Measurements from ENCODE around the gene ICAM2.

Gene ICAM2

DNA sequence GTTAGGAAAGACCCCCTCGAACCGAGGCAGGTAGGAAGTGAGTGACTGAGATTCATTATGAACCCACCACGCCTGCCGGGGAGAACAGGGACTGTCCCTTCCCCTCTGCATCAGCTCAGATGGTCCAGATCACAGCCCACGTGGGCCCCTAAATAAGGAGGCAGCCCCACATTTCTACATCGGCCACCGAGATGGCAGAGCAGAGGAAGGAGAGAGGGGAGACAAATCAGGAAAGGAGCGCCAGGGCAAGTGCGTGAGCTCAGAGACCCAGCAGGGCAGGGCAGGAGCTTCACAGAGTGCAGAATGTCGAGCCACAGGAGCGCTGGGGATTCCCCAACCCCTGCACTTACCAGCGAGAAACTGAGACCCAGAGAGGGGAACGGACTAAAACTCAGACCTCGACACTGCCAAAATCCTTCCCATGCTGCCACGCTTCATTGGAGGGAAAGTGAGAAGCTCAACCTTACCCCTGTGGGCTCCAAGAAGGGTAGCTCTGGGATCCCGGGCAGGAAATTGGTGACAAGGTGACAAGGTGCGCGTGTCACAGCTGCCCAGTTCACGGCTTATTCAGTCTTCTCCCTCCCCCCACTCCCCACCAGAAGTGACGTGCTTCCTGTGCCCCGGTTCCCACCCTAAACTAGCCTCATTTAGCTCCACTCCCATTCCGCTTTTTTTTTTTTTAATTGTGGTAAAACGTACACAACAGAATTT is at the start of gene ICAM2:
TSS of gene ICAM2 (minus strand) at position 578 of the 711 bp plus-strand sequence. CDS start 13,942 bp downstream, outside the sequence.
- FAIRE-seq: no peak

DNA sequence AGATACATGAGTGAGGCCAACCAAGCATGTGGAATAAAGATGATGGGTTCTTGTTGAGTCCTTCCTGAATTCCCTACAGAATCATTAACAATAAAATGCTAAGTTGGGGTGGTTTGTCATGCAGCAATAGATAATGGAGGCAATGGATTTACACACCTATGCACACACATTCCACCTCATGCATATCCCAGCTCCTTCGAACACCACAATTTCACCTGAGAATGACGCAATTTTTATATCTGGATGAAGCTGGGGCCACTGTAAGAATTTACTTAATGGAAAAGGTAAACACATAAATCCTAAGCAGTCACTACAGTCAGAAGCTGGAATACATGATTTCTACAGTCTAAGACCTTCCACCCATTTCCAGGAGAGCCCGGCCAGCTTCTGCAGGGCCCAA is 49.8 kb upstream of the ICAM2 start:
- no peak for FAIRE-seq

DNA sequence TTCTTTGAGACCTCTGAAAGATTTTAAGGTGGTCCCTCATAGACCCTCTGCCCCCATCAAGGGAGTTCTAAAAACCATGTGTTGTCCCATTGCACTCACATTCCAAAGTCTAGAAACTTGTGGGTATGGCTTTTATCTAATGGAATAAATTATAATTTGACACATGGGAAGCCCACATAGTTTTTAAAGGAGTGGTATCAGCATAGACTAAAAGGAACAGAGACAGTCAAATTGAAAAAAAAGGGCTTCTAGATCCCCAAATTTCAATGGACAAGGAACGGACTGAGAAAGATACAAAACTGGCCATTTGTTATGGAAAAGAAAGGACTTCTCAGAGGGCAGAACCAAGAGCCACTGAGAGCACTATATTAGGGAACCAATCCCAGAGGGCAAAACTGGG is 48.7 kb upstream of the ICAM2 start:
- FAIRE-seq: no peak

DNA sequence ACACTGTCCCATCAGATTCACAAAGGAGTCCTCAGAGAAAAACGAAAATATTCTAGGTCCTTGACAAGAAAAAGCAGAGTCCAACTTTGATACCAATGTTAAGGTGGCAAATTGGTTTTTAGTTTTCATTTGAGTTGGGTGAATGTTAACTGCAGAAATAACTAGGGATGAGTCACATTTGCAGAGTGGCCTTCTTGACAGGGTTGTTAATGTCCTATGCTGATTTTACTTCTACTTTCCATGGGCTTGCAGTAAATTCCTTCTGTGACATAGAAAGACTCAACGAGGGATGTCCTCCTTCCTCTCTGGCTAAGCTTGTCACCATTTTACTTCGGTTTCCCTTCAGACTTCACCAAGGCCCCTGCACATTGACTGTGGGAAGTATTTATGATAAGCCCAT is 47.2 kb upstream of the ICAM2 start:
- FAIRE-seq: no peak

DNA sequence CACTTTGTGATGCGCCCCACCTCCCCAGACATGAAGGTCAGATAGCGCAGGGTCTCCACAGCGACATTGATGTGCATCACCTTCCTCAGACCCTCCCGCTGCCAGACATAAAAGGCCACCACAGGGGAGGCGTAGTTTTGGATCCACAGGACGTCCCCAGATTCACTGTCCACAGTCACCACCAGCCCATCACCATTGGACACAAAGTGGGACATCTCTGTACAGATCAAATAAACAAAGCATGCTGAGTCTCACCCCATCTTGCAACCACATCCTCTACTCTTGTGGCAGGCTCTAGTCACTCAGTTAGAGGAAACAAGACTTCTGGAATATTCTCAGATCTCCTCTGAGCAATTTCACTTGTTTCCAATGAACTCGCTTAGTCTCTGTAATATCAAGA is 46.3 kb upstream of the ICAM2 start:
- no peak for FAIRE-seq

DNA sequence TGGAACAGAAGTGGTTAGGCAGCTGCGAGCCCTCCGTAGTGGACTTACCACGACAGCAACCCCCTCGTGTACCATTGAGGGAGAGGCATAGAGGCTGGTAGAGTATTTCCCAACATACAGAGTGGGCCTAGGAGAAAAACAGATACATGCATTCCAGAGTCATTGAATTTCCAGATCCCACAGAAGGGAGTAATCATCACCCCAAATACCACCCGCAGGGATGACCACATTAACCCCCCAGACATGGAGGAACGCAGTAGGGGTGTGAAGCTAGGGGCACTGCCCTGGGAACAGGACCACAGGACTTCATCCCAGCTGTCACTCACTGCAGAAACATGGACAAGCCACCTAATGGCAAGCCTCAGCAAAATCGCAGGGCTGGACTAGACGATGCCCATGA is 44.7 kb upstream of the ICAM2 start:
- no peak for FAIRE-seq

DNA sequence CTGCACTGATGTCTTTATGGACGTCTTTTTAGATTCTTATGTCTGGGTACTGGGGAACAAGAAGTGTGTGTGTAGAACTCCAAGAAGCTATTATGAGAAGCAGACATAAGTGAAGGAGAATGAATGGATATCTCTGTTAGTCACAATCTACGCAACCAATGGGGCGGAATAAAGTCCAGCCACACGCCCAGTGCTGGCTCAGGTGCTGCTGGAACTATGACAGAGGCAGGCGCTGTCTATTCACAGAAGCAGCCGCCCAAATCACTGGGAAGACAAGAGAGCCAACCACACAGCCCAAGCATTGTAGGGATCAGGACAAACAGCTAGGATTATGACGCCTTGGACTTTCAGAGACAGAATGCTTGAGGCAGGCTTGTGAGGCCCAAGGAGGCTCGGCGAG is 43.9 kb upstream of the ICAM2 start:
- FAIRE-seq: no peak

DNA sequence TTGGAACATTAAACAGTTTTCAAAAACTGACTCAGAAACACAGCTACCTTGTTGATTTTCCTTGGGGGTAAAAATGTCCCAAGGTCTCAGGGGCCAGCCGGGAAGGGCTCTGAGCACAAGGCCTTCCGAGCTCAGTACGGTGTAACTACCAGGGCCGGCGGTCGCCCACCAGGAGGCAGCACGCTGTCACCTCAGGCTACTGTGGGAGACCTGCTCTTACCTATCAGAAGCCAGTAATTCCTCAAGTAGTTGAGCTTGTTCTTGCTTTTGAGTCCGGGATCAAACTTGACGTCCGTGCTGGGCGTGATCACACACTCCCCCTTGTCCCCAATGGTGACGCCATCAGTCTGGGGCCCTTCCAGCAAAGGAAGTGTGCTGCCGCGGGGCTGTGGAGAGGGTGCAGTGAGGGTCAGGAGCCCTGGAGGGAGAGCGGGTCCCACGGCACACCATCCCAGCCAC is 43.4 kb upstream of the ICAM2 start:
- no peak for FAIRE-seq

DNA sequence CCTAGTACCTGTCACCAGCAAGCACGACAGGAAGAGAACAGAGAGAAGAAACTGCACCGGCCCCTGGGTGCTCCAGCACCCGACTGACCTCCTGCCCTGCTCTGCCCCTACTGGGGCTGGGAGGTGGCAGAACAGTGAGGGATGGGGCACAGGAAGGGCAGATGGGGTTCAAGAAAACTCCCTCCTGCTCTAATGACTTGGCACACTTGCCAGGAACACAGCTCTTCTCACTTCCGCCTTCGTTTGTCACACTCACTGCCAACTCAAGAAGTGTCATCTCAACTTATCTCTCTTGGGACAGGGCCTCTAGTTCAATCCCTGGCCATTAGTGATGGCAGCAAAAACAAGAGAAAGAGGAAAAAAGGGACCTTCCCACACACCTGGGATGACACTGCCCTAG is 42.7 kb upstream of the ICAM2 start:
- FAIRE-seq: no peak

DNA sequence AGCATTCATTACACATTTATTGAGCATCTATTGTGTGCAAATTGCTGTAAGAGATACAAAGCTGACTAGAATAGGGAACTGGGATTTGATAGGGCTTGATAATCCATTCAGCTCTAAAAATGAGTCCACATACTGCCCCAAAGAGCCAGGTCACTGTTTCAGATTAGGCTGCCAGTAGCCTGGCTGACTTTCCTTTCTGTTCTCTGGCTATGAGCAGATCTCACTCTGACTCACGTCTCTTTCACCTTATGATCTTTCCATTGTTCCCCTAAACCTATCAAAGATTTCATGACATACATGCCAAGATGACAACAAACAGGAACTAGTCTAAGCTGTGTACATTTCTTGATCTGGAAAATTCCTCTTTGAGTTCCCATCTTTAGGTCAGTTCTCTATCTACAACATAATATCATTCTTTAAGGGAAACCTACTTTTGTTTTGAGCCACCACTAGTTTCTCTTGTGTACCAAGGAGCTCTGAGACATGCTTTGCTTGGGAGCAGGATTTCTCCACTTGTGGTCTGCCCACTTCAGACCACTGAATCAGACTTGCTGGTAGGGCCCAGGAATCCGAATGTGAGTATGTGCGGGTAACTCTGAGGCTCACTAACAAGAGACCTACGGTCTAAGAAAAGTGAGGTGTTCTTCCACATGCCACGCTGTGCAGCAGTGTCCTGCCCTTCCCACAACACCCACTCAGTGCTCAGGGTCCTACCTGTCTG is 40.9 kb upstream of the ICAM2 start:
- FAIRE-seq: no peak

DNA sequence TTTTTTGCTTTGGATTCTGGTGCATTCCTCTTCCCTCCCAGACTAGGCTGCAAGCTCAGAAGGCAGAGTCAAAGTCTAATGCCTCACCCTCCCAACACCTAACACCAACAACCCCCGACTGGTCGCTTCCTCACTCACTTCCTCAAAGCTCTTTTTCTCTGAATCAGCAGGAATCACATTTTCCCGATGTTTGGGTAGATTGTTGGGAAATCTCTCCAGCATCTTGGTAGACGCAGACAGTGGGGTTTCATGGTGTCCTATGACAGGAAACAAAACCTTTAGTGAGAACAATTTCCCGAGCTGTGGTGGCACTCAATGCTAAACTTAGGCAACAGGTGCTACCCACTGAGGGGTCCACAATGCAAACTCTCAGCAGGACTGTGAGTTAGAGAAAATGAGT is 39.9 kb upstream of the ICAM2 start:
- FAIRE-seq: no peak

DNA sequence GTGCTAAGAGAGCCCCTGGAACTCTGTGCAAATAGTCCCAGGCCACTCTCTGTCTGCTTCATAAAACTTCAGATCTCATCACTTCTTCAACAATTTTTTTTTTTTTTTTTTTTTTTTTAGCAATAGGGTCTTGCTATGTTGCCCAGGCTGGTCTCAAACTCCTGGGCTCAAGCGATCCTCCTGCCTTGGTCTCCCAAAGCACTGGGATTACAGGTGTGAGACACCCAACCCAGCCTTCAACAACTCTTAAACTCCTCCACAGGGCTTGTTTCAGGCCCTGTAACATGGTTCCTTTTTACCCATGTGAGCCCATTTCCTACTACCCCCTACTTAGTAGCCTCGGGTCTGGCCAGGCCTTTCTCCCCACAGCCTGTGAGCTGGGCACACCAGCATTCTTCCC is 39.3 kb upstream of the ICAM2 start:
- no peak for FAIRE-seq

DNA sequence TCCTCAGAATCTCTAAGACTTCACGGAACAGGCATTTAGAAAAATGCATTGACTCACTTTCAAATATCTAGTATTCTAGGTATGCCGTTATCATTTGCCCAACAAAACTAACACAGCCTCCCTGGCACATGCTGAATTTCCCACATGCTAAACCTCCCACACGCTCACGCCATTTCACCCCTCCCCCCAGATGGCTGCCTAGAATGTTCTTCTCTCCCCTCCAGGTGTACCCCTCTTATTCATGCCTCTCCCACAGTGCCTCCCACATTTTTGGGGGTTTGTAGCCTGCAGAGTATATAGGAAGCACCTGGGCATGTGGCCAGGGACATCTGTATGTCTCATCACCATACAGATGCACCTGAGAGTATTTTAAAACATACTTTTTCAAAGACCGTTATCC is 38.2 kb upstream of the ICAM2 start:
- no peak for FAIRE-seq

DNA sequence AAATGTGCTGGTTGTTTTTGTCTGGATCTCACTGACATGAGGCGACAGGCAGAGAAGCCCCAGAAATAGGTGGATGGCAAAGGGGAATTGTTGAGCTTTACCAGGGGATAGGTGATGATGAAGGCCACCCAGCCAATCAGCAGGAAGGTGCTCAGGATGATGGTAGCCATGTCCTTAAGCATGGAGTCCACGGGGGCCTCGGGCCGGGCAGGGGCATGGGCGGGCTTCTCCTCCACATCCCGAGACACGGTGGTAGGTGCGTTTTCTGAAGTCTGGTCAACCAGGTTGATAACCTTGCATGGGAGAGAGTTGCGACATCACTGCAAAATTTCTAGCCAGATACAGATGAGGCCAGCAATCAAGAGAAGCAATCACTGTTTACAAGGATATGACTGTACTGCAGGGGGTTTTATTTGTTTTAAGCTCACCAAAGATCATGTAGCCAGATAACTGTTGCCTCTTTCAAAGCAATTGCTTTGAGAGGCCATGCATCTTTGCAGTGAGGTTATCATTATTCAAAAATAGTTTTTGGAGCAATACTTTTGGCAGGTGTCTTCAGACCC is 37.3 kb upstream of the ICAM2 start:
- no peak for FAIRE-seq

DNA sequence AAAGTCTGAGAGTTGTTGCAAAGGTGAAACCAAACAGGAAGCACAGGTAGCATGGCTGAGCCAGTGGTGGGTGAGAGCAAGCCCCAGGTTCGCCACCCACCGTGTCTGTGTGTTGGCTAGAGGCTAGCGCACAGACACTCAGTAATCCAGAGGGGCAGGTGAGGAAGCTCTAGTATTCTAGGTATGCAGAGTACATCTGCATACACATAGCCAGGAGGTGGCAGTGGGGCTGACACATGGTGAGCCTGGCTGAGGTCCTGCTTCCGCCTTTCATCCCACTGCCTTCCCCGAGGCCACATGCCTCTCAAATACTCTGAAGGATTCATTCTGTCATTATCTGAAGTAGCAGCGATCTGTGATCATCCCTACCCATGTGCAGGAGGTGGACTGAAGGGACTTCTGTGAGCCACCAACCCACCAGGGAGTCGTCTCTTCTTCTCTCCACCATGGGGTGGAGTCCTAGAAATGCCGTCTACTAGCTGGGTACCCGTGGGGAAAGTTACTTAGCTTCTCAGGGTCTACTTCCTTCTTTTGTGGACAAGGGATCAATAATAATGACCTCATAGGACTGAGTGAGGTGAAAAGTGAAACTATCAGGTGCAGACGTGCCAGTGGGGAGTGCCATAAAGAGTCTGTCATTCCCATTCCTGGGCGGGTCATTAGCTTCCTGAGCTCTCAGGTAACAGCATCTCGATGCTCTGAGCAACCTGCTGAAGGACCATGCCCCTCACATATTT is 36.0 kb upstream of the ICAM2 start:
- FAIRE-seq: no peak

DNA sequence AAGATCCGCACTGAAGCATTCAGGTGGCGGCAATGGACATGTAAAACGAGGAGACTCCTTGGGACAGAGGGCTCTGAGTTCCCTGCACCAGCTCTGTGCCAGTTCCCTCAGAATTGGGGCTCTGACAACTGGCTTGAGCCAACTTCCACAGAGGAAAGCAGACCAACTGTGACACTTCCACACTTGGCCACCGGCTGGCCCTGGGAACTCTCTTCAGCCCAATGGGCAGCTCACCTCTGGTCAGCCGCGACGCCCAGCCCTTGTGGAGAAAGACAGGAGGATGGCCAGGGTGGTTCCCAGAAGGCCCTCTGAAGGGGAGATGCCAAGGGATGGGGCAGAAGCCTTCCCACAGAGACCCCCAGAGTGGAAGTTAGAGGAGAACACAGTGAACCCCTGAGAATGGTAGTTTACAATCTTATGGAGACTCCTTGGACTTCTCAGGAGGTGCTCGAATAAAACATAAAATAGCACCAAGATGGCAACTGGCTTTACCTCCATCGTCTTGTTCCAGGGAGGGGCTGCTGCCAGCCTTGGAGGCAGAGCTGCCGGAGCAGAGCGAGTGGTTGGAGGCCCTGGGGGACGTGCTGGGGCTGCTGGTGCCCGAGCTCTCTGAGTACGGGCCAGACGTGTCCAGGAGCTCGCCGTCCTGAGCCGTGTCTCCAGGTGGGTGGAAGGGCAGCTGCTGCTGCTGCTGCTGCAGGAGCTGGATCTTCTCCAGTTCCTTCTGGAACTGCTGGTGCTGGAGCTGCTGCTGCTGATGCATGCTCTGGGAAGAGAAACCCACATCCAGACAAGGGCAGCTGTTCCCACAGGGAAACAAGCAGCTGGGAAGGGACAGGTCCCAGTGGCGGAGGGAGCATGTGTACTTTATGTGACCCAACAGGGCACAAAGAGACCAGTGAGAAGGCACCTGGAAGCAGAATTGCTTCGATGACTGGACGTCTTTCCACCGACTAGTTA is 35.0 kb upstream of the ICAM2 start:
- no peak for FAIRE-seq

DNA sequence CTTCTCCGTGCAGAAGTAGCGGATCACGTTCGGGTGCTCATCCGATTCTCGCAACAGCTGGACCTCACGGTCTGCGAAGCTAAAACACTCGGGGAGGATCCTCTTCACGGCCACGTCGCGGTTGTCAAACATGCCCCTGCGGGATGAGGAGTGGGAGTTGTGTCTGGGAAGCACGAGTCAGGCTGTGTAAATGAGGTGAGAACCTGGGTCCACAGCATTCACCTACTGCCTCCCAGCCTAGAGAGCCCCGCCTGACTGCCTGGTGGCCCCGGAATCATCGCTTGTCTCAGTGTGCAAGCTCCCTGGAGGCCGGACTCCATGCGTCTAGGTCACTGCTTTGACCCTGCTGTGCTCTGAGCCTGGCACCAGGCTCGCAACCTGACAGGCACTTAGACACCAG is 33.9 kb upstream of the ICAM2 start:
- FAIRE-seq: no peak

DNA sequence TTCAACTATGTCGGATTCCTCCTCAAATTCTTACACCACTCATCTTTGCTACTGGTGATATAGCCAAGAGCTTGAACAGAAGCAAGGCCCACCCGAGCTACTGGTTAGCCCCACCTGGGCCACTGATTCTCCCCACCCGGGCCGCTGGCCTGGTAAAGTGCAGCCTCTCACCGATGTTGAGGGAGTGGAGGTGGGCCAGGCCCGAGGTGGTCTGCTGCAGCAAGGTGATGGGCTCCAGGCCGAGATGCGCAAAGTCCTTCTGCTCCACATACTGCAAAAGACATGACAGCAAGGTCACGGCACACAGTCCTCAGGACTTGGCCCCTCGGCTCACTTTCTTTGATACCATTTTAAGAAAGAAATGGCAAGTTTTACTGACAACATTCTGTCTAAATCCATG is 32.7 kb upstream of the ICAM2 start:
- no peak for FAIRE-seq

DNA sequence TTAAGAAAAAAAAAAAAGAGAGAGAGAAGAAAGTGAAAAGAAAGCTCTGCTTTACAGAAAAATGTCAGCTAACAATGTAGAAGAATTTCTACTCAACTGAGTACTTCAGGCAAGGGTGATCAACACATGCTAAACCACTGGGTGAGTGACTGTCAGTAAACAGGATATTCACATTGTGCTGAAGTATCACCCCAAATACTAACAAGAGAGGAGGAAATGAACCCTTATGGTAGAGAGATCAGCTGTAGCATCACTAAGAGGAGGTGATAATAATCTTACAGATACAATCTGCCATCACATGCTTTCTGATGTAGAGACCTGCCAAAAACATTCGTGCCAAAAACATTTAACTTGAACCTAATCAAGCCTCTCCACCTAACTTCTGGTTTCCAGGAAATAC is 30.7 kb upstream of the ICAM2 start:
- no peak for FAIRE-seq

DNA sequence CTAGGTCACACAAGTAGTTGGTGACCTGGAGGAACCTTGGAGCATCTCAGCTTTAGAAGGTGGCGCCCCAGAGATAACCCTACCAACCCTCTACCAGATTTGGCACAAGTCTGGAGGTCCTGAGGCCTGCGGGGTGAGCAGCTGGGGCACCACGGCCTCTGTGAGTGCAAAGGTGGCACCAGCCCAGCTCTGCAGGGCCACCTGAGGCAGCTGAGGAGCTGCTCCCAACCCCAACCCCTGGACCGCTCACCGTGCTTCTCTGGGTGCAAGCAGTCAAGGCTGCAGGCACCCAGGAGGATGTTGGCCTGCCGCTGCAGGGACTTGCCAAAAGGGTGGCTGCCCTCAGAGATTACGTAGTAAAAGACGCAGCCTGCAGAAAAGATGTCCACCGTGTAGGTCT is 28.4 kb upstream of the ICAM2 start:
- FAIRE-seq: no peak

DNA sequence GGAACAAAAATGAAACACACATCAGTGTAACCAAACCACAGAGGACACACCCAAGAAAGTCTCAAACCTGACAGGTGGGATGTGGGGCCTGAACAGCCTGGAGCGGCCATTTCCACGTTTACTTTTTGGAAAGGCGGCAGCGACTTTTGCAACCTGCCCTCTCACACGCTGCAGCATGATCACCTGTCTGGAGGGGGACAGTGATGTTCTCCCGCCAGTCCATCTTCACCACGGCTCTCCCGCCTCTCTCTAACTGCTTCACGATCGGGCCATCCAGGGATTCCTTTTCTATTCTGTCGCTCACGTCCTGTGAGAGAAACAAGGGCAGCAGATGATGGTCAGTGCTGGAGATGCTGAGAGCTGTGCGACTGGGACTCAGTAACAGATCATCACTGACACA is 24.7 kb upstream of the ICAM2 start:
- FAIRE-seq: no peak

DNA sequence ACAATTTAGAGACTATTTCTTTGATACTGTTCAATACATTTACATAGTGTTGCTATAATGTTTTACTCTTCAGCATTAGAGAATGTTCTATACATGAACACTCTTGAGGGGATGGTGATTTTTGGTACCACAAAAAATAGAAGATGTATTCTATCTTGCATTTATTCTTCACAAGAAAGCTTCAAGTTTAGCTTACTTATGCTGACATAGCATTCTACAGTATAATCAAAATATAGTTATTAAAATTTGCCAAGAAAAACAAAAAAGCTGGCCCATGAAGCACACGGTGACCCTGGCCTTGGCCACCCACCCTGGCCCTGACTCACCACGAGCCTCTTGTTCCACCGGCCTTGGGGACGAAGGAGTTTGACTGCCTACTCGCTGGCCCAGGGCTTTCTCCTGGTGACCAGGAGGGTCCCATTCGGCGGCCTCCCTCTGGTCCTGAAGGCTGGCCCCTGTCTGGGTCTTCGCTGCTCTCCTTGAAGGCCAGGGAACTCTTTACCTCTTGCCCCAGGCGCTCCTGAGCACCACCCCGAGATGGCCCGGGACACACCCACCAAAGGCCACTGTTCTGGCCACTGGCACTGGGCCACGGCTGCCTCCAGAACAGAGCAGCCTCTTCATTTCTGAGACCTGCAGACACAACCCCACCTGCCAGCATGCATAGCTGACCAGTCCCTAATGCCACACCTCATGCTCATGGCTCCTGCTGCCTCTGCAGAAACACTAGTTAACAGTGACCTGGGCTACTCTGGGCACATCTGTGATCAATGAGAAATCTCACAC is 22.5 kb upstream of the ICAM2 start:
- no peak for FAIRE-seq
